Neuronal stem cell (in vitro differentiated cells): ENCODE measurements around the gene BRD8.

Experiments
- DNase-seq: peaks from one replicate; pipeline ENCODE4 v3.0.0-alpha.2; 2013; ENCODE audit warnings: low spot score
- H2AFZ ChIP-seq: one replicate; pipeline ENCODE4 v1.6.1; 2013; ENCODE audit warnings: mild to moderate bottlenecking, low read length, inconsistent platforms
- H2AK5ac ChIP-seq: 2 replicates; pipeline ENCODE4 v1.6.1; 2013; ENCODE audit warnings: low read depth, mild to moderate bottlenecking, inconsistent platforms, low read length, moderate library complexity, mixed read lengths
- H2BK120ac ChIP-seq: 2 replicates; pipeline ENCODE4 v1.6.1; 2013; ENCODE audit warnings: low read depth, mild to moderate bottlenecking, inconsistent platforms, low read length, moderate library complexity, mixed read lengths
- H2BK12ac ChIP-seq: one replicate; pipeline ENCODE4 v1.6.1; 2013; ENCODE audit warnings: low read length, inconsistent platforms
- H2BK15ac ChIP-seq: 2 replicates; pipeline ENCODE4 v1.6.1; 2013; ENCODE audit warnings: mild to moderate bottlenecking, low read length, inconsistent platforms, mixed read lengths
- H2BK5ac ChIP-seq: one replicate; pipeline ENCODE4 v1.6.1; 2013; ENCODE audit warnings: inconsistent platforms, mild to moderate bottlenecking, low read length, moderate library complexity
- H3K14ac ChIP-seq: one replicate; pipeline ENCODE4 v1.6.1; 2013; ENCODE audit warnings: low read length, inconsistent platforms
- H3K18ac ChIP-seq: 2 replicates; pipeline ENCODE4 v1.6.1; 2013; ENCODE audit warnings: low read length, inconsistent platforms
- H3K23ac ChIP-seq: 2 replicates; pipeline ENCODE4 v1.6.1; 2013; ENCODE audit warnings: low read depth, mild to moderate bottlenecking, mixed read lengths, low read length, inconsistent platforms; ENCODE audit not compliant: poor library complexity
- H3K27ac ChIP-seq: replicated peaks from 3 replicates; pipeline ENCODE4 v1.5.1; 2013; ENCODE audit warnings: low read length, inconsistent platforms
- H3K27me3 ChIP-seq, 3 experiments: 2 replicates each; pipeline ENCODE4 v1.6.1; 2013; ENCODE audit warnings: low read length in 3 of 3, mild to moderate bottlenecking in 2 of 3, inconsistent platforms in 1 of 3, low read depth in 1 of 3, mixed read lengths in 1 of 3, moderate library complexity in 1 of 3; ENCODE audit not compliant: control insufficient read depth in 3 of 3, insufficient read depth in 3 of 3
- H3K36me3 ChIP-seq, 2 donors: replicated peaks in 1 of 2; 2 replicates each; pipeline ENCODE4 v1.6.1; 2013; ENCODE audit warnings: low read length in 2 of 2; ENCODE audit not compliant: control insufficient read depth in 2 of 2, insufficient read depth in 2 of 2
- H3K4ac ChIP-seq: 2 replicates; pipeline ENCODE4 v1.6.1; 2013; ENCODE audit warnings: inconsistent platforms, mild to moderate bottlenecking, low read length, moderate library complexity
- H3K4me1 ChIP-seq, 2 donors: 1 replicate in 1 of 2; 2 replicates in 1 of 2; pipeline ENCODE4 v1.6.1; 2013; ENCODE audit warnings: low read length in 2 of 2, low read depth in 1 of 2; ENCODE audit not compliant: control insufficient read depth in 2 of 2, insufficient read depth in 1 of 2
- H3K4me2 ChIP-seq: one replicate; pipeline ENCODE4 v1.6.1; 2013; ENCODE audit warnings: mild to moderate bottlenecking, low read length, inconsistent platforms; ENCODE audit not compliant: insufficient read depth, poor library complexity, severe bottlenecking
- H3K4me3 ChIP-seq, 2 donors: 2 replicates each; pipeline ENCODE4 v1.5.1; 2013; ENCODE audit warnings: low read length in 2 of 2, mild to moderate bottlenecking in 2 of 2, inconsistent platforms in 1 of 2, moderate library complexity in 1 of 2
- H3K79me1 ChIP-seq: one replicate; pipeline ENCODE4 v1.6.1; 2013; ENCODE audit warnings: low read depth, mild to moderate bottlenecking, inconsistent platforms, low read length, moderate library complexity
- H3K9ac ChIP-seq: one replicate; pipeline ENCODE4 v1.6.1; 2013; ENCODE audit warnings: mild to moderate bottlenecking, low read depth, low read length, inconsistent platforms; ENCODE audit not compliant: poor library complexity
- H3K9me3 ChIP-seq, 2 donors: replicated peaks in 1 of 2; 2 replicates each; pipeline versions ENCODE3 to v1.6.1; 2013; ENCODE audit warnings: low read length in 2 of 2, mild to moderate bottlenecking in 2 of 2, inconsistent platforms in 1 of 2, low read depth in 1 of 2, mixed read lengths in 1 of 2, moderate library complexity in 1 of 2; ENCODE audit not compliant: control insufficient read depth in 2 of 2, insufficient read depth in 1 of 2
- H4K8ac ChIP-seq: one replicate; pipeline ENCODE4 v1.6.1; 2013; ENCODE audit warnings: low read depth, mild to moderate bottlenecking, inconsistent platforms, low read length, moderate library complexity
- H4K91ac ChIP-seq: one replicate; pipeline ENCODE4 v1.6.1; 2013; ENCODE audit warnings: low read length, low read depth, mild to moderate bottlenecking, inconsistent platforms; ENCODE audit not compliant: poor library complexity
- WGBS, 2 donors: extraction: QIAGEN DNeasy Blood & Tissue Kit; methylation state at CpG; one replicate each; pipeline ENCODE4 v1.1.7; 2013; ENCODE audit warnings: missing lambda C conversion rate in 2 of 2, mixed read lengths in 1 of 2; ENCODE audit not compliant: insufficient read length in 2 of 2, insufficient replicate concordance in 1 of 2; ENCODE audit errors: extremely low coverage in 2 of 2; 5-methylcytosine and 5-hydroxymethylcytosine counted together

BRD8 gene

DNA sequence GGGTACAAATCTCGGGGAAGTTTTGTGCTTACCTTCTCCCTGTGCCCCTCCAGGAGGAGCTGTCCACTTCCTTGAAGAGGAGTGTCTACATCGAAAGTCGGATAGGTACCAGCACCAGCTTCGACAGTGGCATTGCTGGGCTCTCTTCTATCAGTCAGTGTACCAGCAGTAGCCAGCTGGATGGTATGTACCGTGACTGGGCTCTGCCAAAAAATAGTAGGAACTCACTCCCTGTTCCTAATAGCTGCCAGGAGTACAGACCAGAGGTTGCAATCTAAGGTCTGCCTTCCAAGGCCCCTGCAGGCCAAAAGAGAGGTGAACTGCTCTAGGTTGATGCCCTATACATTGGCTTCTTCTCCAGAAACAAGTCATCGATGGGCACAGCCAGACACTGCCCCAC lies 4.4 kb upstream of the BRD8 start:
- no CpG with 5 or more reads among the region's 6 CpGs for WGBS, 2 donors
- Histone ChIP-seq H2BK5ac (no peak overlapping the region), H3K14ac (no peak overlapping the region), H3K36me3 (peaks cover 52 to 71% of the 10 kb centered on the region in 2 donors), H4K8ac (no peak overlapping the region), H3K79me1 (peaks cover 2% of the 10 kb centered on the region), H4K91ac (no peak overlapping the region), H3K18ac (no peak overlapping the region), H3K23ac (no peak overlapping the region), H3K4me2 (no peak overlapping the region), H3K27me3 (no peaks in the 10 kb centered on the region), H3K9ac (no peak overlapping the region), H2BK12ac (no peak overlapping the region), H2AK5ac (no peak overlapping the region), H2AFZ (no peak overlapping the region), H3K4ac (no peak overlapping the region), H2BK120ac (no peak overlapping the region), H3K4me1 (no peaks in the 10 kb centered on the region), H3K27ac (no peak overlapping the region), H3K9me3 (no peaks in the 10 kb centered on the region), H3K4me3 (no peak overlapping the region), H2BK15ac (no peak overlapping the region)
- no peak for DNase-seq

DNA sequence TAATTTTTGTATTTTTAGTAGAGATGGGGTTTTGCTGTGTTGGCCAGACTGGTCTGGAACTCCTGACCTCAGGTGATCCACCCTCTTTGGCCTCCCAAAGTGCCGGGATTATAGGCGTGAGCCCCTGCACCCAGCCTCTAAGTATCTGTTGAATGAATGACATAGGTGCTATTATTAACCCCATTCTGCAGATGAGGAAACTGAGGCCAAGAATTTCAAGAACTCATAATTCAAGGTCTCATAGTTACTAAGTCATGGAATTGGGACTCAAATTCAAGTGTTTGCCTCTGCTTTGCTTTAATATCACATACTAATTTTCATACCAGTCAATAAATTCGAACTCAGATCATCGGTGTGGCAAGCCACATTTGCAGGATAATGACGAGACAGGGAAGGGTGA lies 2.4 kb upstream of the BRD8 start:
- peaks cover 42 to 66% of the 10 kb centered on the region in 2 donors for H3K36me3 ChIP-seq

DNA sequence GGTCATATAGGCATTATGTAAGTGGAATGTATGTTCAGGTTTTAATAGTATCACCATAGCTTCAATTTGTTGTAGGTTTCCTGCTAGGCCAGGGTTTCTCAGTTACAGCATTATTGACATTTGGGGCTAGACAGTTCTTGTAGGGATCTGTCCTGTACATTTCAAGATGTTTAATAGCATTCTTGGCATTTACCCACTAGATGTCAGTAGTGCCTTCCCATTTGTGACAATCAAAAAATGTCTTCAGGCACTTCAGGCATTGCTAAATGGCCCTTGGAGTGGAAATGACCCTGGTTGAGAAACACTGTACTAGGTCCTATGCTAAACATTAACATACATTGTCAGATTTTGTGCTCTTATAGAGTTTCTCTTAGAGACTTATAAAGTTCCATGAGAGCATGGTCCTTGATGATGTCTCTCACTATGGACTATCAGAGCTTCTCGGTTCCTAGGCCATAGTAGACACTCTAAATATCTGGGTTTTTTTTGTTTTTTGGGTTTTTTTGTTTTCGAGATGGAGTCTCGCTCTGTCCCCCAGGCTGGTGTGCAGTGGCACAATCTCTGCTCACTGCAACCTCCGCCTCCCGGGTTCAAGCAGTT lies 1.9 kb upstream of the BRD8 start:
- H3K23ac ChIP-seq = no peak overlapping the region
- DNase-seq = peak; percentile 45
- peaks cover 0 to 2% of the 10 kb centered on the region in 2 donors for H3K4me1 ChIP-seq
- H3K4me3 ChIP-seq = peak overlapping the region; percentile 24 to 93
- no peak overlapping the region for H2BK12ac ChIP-seq
- no peak overlapping the region for H3K4ac ChIP-seq
- no peak overlapping the region for H2AFZ ChIP-seq
- no peak overlapping the region for H4K91ac ChIP-seq
- H2BK5ac ChIP-seq = no peak overlapping the region
- no peak overlapping the region for H3K18ac ChIP-seq
- H3K14ac ChIP-seq = no peak overlapping the region
- H4K8ac ChIP-seq = no peak overlapping the region
- peak overlapping the region; percentile 54 for H3K4me2 ChIP-seq
- no peaks in the 10 kb centered on the region for H3K27me3 ChIP-seq
- no peak overlapping the region for H2BK120ac ChIP-seq
- no peak overlapping the region for H2AK5ac ChIP-seq
- H3K27ac ChIP-seq = no peak overlapping the region
- no peak overlapping the region for H3K9ac ChIP-seq
- H2BK15ac ChIP-seq = no peak overlapping the region
- H3K79me1 ChIP-seq = peaks cover 2% of the 10 kb centered on the region
- no CpG with 5 or more reads among the region's 5 CpGs for WGBS, 2 donors
- no peaks in the 10 kb centered on the region for H3K9me3 ChIP-seq
- peaks cover 40 to 66% of the 10 kb centered on the region in 2 donors for H3K36me3 ChIP-seq

More for the DNA sequence above, 2.4 kb upstream of the BRD8 start:
- Histone ChIP-seq H2BK15ac (no peak overlapping the region), H3K27me3 (no peaks in the 10 kb centered on the region), H2AK5ac (no peak overlapping the region), H2BK12ac (no peak overlapping the region), H2AFZ (no peak overlapping the region), H3K14ac (no peak overlapping the region), H3K4me1 (peaks cover 0 to 2% of the 10 kb centered on the region in 2 donors), H2BK5ac (no peak overlapping the region), H3K23ac (no peak overlapping the region), H3K27ac (no peak overlapping the region), H3K9ac (no peak overlapping the region), H3K18ac (no peak overlapping the region), H2BK120ac (no peak overlapping the region), H3K4ac (no peak overlapping the region), H4K91ac (no peak overlapping the region), H3K9me3 (no peaks in the 10 kb centered on the region), H3K79me1 (peaks cover 2% of the 10 kb centered on the region), H3K4me2 (no peak overlapping the region), H3K4me3 (no peak overlapping the region), H4K8ac (no peak overlapping the region)
- no CpG with 5 or more reads among the region's 5 CpGs for WGBS, 2 donors
- DNase-seq = no peak

- H4K8ac ChIP-seq = no peak overlapping the region
- peak overlapping the region; percentile 54 for H3K4me2 ChIP-seq
- H4K91ac ChIP-seq = no peak overlapping the region
- H2BK5ac ChIP-seq = no peak overlapping the region
- peak overlapping the region; percentile 61 for H3K27ac ChIP-seq
- H3K4me1 ChIP-seq = peaks cover 0 to 2% of the 10 kb centered on the region in 2 donors
- no peaks in the 10 kb centered on the region for H3K9me3 ChIP-seq
- H3K27me3 ChIP-seq = no peaks in the 10 kb centered on the region
- no peak overlapping the region for H2BK120ac ChIP-seq
- peak overlapping the region; percentile 83 for H3K9ac ChIP-seq
- peak overlapping the region; percentile 89 to 93 for H3K4me3 ChIP-seq
- no peak overlapping the region for H2BK12ac ChIP-seq
- H3K14ac ChIP-seq = no peak overlapping the region
- peak overlapping the region; percentile 9 for H3K18ac ChIP-seq
- H2BK15ac ChIP-seq = no peak overlapping the region
- WGBS, 2 donors = no CpG with 5 or more reads among the region's 23 CpGs
- no peak overlapping the region for H2AK5ac ChIP-seq
- DNase-seq = peak; percentile 9
- H3K4ac ChIP-seq = no peak overlapping the region
- peaks cover 2% of the 10 kb centered on the region for H3K79me1 ChIP-seq
- no peak overlapping the region for H3K23ac ChIP-seq
- peak overlapping the region; percentile 83 for H2AFZ ChIP-seq
- H3K36me3 ChIP-seq = peaks cover 37 to 66% of the 10 kb centered on the region in 2 donors
Measured at GRCh38 chr5:138179277-138179857, 937 bp upstream of the BRD8 start.
